GM10248 (cell line): ENCODE results near the gene CRABP2.

Experiments
- CTCF ChIA-PET: fragments of 300-600 bp; sonication (Branson Sonifier 250); formaldehyde crosslinking; extraction: SDS; loops from one replicate; lab custom pipeline; 2021; ENCODE audit warnings: antibody characterized with exemption; lab: Yijun Ruan, JAX
- POLR2A ChIA-PET: fragments of 350-650 bp; sonication (Branson Sonifier 250); formaldehyde crosslinking; extraction: SDS; loops from one replicate; lab custom pipeline; 2020; ENCODE audit warnings: antibody characterized with exemption; lab: Yijun Ruan, JAX
- DNase-seq: peaks from one replicate; pipeline ENCODE4 v3.0.0; 2012; ENCODE audit errors: extremely low spot score
- TF ChIP-seq, protein P1 (sequence below): IDR thresholded peaks from 2 replicates; pipeline ENCODE4 v1.5.1; 2012; ENCODE audit warnings: mild to moderate bottlenecking, low read depth; ENCODE audit errors: extremely low read depth, missing control alignments, control extremely low read depth

CRABP2 gene

GRCh38 chr1:156700736-156701531, 4.4 kb downstream of the CRABP2 start:
- POLR2A ChIA-PET, result interaction anchor here (0.7 kb wide), 1 partner anchor 33 kb away, joined by 4 read pairs; no protein-coding TSS in a partner anchor

DNA sequence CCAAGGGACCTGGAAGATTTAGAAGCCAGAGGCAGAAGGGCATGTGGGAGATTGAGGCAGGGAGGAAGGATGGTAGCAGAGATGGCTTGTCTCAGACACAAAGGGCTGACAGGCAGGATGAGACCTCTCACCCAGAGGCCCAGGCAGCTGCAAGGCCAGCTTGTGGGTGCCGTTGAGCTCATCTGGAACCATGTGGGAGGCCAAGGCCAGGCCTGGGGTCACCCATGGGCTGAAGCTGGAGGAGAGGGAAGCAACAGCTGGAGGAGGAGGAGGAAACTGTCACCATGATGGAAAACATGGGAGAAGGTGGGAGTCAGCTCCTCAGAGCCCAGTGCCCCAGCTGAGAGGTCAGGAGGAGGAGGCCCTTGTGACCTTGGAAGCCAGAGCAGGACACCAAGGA, 6.4 kb downstream of the CRABP2 start:
- TF ChIP-seq, protein P1, sequence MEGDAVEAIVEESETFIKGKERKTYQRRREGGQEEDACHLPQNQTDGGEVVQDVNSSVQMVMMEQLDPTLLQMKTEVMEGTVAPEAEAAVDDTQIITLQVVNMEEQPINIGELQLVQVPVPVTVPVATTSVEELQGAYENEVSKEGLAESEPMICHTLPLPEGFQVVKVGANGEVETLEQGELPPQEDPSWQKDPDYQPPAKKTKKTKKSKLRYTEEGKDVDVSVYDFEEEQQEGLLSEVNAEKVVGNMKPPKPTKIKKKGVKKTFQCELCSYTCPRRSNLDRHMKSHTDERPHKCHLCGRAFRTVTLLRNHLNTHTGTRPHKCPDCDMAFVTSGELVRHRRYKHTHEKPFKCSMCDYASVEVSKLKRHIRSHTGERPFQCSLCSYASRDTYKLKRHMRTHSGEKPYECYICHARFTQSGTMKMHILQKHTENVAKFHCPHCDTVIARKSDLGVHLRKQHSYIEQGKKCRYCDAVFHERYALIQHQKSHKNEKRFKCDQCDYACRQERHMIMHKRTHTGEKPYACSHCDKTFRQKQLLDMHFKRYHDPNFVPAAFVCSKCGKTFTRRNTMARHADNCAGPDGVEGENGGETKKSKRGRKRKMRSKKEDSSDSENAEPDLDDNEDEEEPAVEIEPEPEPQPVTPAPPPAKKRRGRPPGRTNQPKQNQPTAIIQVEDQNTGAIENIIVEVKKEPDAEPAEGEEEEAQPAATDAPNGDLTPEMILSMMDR, result no peak
- DNase-seq, result no peak
- ChIA-PET POLR2A (no interaction called here), CTCF (interaction anchor here (2.1 to 27.7 kb wide), 4 partner anchors 13 to 39 kb away, joined by 4 to 597 read pairs (median 64); partner anchors contain the start of genes ISG20L2, METTL25B and NES)

More at GRCh38 chr1:156700736-156701531, 4.4 kb downstream of the CRABP2 start:
- DNase-seq, result no peak
- CTCF ChIA-PET, result interaction anchor here (1.1 to 27.7 kb wide), 4 partner anchors 15 to 42 kb away, joined by 3 to 597 read pairs (median 93); partner anchors contain the start of genes ISG20L2, METTL25B and NES
- TF ChIP-seq, protein P1, result no peak

- TF ChIP-seq, protein P1, result no peak
- CTCF ChIA-PET, result interaction anchor here (1.2 to 27.7 kb wide), 6 partner anchors 9 to 70 kb away, joined by 4 to 597 read pairs (median 8); partner anchors contain the start of genes ISG20L2, METTL25B and NES
Observed at GRCh38 chr1:156697481-156697880, 7.9 kb downstream of the CRABP2 start.

GRCh38 chr1:156696755-156697154, 8.6 kb downstream of the CRABP2 start:
- CTCF ChIA-PET, result interaction anchor here (1.4 to 27.7 kb wide), 5 partner anchors 11 to 72 kb away, joined by 3 to 597 read pairs (median 345); partner anchors contain the start of genes CRABP2, ISG20L2, METTL25B and NES
- TF ChIP-seq, protein P1, result no peak
- POLR2A ChIA-PET, result no interaction called here
- no peak for DNase-seq

More at GRCh38 chr1:156697481-156697880, 7.9 kb downstream of the CRABP2 start:
- POLR2A ChIA-PET, result no interaction called here
- DNase-seq, result no peak

DNA sequence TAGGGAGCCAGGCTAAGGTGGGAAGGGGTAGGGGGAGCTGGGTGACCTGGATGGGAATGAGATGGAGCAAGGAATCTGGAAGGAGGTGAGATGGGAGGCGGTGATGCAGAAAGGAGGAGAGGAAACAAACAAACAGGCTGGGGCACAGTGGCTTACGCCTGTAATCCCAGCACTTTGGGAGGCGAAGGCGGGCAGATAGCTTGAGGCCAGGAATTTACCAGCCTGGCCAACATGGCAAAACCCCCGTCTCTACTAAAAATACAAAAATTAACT, 10.8 kb downstream of the CRABP2 start:
- TF ChIP-seq, protein P1, result no peak
- POLR2A ChIA-PET, result no interaction called here
- no peak for DNase-seq
- CTCF ChIA-PET, result interaction anchor here (1.1 to 21.8 kb wide), 5 partner anchors 16 to 216 kb away, joined by 3 to 597 read pairs (median 111); partner anchors contain the start of genes CRABP2, INSRR, ISG20L2 and METTL25B

DNA sequence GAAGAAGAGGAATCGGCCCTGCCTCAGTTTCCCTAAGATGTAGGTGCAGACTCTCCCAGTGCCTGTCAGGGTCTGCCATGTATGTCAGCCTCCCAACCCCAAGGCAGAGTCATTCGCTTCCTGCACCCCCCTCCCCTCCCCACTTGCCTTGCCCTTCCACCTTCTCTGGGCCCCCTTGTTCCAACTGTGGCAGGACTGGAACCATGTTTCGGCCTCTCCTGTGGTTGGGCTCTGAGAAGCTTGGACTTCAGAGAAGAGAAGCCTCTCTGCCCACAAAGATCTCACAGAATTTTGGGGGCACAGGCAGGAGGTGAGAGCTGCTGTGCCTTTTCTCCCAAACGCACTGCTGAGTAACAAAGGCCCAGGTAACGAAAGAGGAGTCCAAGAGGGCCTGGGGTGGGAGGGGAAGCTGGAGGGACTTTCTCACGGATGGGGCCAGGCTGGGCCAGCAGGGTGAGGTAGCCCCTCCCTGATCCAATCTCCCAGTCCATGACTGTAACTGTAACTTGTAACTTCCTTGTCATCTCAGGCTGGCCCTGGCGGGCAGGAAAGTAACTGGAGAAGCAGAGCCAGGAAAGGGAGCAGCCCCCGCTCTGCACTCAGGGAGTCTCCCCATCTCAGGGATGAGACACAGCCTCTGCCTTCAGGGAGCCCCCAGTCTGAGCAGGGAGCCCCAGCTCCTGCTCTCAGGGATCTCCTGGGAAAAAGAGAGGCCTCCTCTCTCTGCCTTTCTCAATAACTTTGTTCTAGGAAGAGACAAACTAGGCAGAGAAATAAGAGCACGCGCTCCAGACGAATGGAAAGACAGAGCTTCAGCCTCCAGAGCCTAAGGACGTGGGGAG, 11.3 kb downstream of the CRABP2 start:
- no peak for DNase-seq
- POLR2A ChIA-PET, result no interaction called here
- CTCF ChIA-PET, result interaction anchor here (0.7 to 21.8 kb wide), 6 partner anchors 16 to 216 kb away, joined by 3 to 597 read pairs (median 60); partner anchors contain the start of genes CRABP2, INSRR, ISG20L2 and METTL25B
- TF ChIP-seq, protein P1, result no peak
